ENCODE results near the gene TTC23L.

TTC23L gene
- 0 to 2.6 (median 0.24) reads per million in 9 experiments for total RNA-seq

DNA sequence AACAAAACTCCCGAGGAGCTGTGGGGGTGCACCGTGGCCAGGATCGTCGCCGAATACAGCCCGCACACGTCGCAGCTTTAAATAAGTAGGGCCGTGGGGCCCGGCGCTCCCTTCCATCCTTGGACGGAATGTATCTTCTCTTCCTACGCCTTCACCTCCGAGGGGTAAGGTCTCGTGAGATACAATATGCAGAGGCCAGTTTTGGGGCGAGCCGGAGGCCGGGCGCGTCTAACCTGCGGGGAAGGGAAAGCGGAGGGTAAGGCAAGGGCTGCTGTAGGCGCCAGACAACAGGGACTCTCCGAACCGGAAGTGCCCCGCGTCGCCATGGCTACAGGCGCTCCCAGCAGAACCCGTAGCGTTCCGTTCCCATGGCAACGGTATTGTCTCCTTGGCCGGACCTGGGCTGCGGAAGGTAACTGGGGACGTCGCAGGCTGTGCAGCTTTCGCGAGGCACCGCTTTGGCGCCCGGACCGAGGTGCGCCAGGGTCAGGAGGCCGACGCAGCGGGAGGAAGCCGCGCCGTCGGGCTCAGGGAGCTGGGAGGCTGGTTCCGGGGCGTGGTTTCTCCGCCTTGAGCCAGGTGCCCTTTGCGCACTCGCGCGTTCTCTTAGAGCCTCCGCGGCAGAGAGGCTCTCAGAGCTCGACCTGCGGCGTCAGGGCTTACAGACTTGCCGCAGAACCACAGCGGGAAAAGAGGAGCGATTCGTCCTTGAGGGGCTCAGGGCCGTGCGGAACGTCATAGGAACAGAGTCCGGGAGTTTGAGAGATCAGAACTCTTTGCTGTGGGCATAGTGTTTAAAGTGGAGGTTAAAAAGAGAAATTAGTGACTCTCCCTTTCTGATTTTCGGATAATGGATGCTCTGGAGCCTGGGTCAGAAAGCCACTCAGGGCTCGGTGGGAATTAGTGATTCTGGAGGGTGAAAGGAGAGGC is at the start of gene TTC23L:
Gene TTC23L, plus strand, starts transcription at position 380 of the 930 bp plus-strand sequence. CDS start 1,508 bp downstream, outside the sequence.
- peaks cover 15 to 25% of the 10 kb centered on the region in 2 donors for H3K27me3 Mint-ChIP-seq
- peaks cover 21% of the 10 kb centered on the region for H3K36me3 Mint-ChIP-seq (ENCODE audit: insufficient read depth)
- DNase-seq (peak; percentile 85 to 90 (median 88)), ATAC-seq (replicated peaks) (peak; percentile 91)
- no peaks in the 10 kb centered on the region for H3K9me3 Mint-ChIP-seq
- H3K27ac Mint-ChIP-seq = peak within 1 kb of the TSS; percentile 93 to 98
- H3K4me3 Mint-ChIP-seq = peak within 1 kb of the TSS; percentile 90
- peaks cover 9 to 10% of the 10 kb centered on the region in 2 donors for H3K4me1 Mint-ChIP-seq (ENCODE audit: low read depth in 2 of 2)

DNA sequence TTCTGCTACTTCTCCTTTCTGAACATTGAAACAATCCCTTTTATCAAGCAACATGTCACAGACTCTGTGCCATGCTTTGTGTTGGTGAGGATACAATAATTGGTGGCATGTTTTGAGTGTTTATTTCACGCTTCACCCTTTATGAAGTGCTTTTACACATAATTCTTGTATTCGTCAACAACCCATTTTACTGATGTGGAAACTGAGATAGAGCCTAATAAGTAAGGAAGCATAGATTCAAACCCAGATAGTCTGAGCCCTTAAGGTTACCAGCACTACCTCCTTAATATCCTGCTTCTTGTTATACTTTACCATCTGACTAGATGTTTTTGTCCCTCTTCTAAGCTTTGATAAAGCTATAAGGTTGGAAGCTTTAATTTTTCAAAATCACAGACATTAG is 49.3 kb upstream of the TTC23L start:
- Mint-ChIP-seq H3K9me3 (peaks cover 0 to 7% of the 10 kb centered on the region in 2 donors), H3K36me3 (ENCODE audit: insufficient read depth) (no peaks in the 10 kb centered on the region), H3K27me3 (peaks cover 19 to 27% of the 10 kb centered on the region in 2 donors), H3K27ac (no peak overlapping the region), H3K4me1 (ENCODE audit: low read depth in 2 of 2) (no peaks in the 10 kb centered on the region), H3K4me3 (no peak overlapping the region)
- ATAC-seq (replicated peaks) (no peak), DNase-seq (no peak)

DNA sequence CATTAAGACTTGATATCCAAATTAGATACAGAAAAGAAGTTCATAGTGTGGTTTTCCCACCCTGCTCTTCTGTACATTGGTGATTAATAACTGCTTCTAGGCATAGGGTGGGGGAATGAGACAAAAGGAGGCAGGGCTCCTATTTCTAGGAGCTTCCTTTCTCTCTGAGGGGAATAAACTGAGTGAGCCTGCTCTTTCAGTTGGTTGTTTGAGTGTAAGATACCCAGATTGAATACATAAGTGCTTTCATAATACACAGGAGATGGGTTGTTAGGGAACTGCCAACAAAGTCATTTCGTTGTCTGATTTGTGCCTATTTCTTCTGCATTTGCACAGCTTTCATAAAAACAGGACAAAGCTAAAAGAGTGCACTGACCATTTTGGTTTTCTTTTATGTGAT is 48.9 kb upstream of the TTC23L start:
- H3K27ac Mint-ChIP-seq = no peak overlapping the region
- no peak overlapping the region for H3K4me3 Mint-ChIP-seq
- H3K27me3 Mint-ChIP-seq = peaks cover 19 to 27% of the 10 kb centered on the region in 2 donors
- no peaks in the 10 kb centered on the region for H3K4me1 Mint-ChIP-seq (ENCODE audit: low read depth in 2 of 2)
- peaks cover 0 to 7% of the 10 kb centered on the region in 2 donors for H3K9me3 Mint-ChIP-seq
- ATAC-seq (replicated peaks) (no peak), DNase-seq (no peak)
- H3K36me3 Mint-ChIP-seq (ENCODE audit: insufficient read depth) = no peaks in the 10 kb centered on the region

GRCh38 chr5:34791761-34792244 is 47.2 kb upstream of the TTC23L start:
- Mint-ChIP-seq H3K27ac (no peak overlapping the region), H3K27me3 (peaks cover 16 to 19% of the 10 kb centered on the region in 2 donors), H3K36me3 (ENCODE audit: insufficient read depth) (peaks cover 2% of the 10 kb centered on the region), H3K4me3 (no peak overlapping the region), H3K9me3 (peaks cover 0 to 7% of the 10 kb centered on the region in 2 donors), H3K4me1 (ENCODE audit: low read depth in 2 of 2) (no peaks in the 10 kb centered on the region)
- ATAC-seq (replicated peaks) (no peak), DNase-seq (no peak)

DNA sequence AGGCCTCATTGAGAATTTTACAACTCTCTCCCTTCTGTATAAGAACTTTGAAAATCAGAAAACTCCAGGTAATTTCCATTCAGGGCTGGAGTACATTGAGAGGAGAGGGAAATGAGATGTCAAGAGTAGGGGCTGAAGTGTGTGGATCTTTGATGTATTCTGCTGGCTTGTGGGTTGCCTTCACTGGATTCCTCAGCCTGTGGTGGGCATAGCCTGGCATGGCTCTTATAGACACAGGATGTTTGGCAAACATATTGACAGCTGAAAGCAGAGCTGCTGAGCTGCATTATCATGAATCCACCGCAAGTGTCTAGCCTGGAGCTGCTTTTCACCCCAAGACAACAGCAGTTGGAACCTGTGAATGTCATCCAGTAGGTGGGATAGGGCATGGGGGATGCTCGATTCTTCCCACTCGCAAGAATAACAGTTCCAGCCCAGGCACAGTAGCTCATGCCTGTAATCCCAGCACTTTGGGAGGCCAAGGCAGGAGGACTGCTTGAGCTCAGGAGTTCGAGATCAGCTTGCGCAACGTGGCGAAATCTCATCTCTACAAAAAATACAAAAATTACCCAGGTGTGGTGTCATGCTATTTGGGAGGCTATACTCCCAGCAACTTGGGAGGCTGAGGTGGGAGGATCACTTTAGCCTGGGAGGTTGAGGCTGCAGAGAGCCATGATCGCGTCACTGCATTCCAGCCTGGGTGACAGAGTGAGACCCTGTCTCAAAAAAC is 36.0 kb upstream of the TTC23L start:
- Mint-ChIP-seq H3K27me3 (peaks cover 21 to 38% of the 10 kb centered on the region in 2 donors), H3K9me3 (no peaks in the 10 kb centered on the region), H3K27ac (no peak overlapping the region), H3K36me3 (ENCODE audit: insufficient read depth) (peaks cover 4% of the 10 kb centered on the region), H3K4me3 (no peak overlapping the region), H3K4me1 (ENCODE audit: low read depth in 2 of 2) (no peaks in the 10 kb centered on the region)
- ATAC-seq (replicated peaks) (no peak), DNase-seq (no peak)

- no peak overlapping the region for H3K27ac Mint-ChIP-seq
- no peak for ATAC-seq (replicated peaks)
- H3K27me3 Mint-ChIP-seq = peaks cover 21 to 38% of the 10 kb centered on the region in 2 donors
- DNase-seq = no peak
- H3K36me3 Mint-ChIP-seq (ENCODE audit: insufficient read depth) = peaks cover 4% of the 10 kb centered on the region
- no peak overlapping the region for H3K4me3 Mint-ChIP-seq
- no peaks in the 10 kb centered on the region for H3K9me3 Mint-ChIP-seq
- H3K4me1 Mint-ChIP-seq (ENCODE audit: low read depth in 2 of 2) = no peaks in the 10 kb centered on the region
These were observed 34.8 kb upstream of the TTC23L start for GRCh38 chr5:34803974-34804732.

GRCh38 chr5:34804913-34805312 is 34.1 kb upstream of the TTC23L start:
- H3K27ac Mint-ChIP-seq = no peak overlapping the region
- ATAC-seq (replicated peaks) (no peak), DNase-seq (no peak)
- no peaks in the 10 kb centered on the region for H3K9me3 Mint-ChIP-seq
- H3K27me3 Mint-ChIP-seq = peaks cover 21 to 38% of the 10 kb centered on the region in 2 donors
- H3K4me1 Mint-ChIP-seq (ENCODE audit: low read depth in 2 of 2) = no peaks in the 10 kb centered on the region
- H3K36me3 Mint-ChIP-seq (ENCODE audit: insufficient read depth) = peaks cover 4% of the 10 kb centered on the region
- H3K4me3 Mint-ChIP-seq = no peak overlapping the region

DNA sequence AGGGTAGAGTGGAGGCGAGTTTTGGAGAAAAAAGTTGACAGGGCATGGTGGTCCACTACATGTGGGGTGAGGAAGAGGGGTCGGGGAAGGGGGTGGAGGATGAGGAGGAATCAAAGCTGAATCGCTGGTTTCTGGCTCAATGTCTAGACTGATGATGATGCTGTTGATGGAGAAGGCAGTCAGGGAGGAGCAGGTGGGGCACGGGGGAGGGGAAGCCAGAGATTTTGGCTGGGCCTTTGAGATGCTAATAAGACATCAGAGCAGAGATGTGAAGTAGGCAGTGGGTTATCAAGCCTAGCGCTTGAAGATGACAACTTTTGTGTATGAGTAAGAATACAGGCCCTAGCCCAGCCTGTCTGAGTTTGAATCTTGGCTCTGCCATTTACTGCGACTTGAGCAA is 32.4 kb upstream of the TTC23L start:
- H3K4me3 Mint-ChIP-seq = no peak overlapping the region
- peaks cover 4% of the 10 kb centered on the region for H3K36me3 Mint-ChIP-seq (ENCODE audit: insufficient read depth)
- DNase-seq (no peak), ATAC-seq (replicated peaks) (no peak)
- no peaks in the 10 kb centered on the region for H3K9me3 Mint-ChIP-seq
- H3K27ac Mint-ChIP-seq = no peak overlapping the region
- H3K27me3 Mint-ChIP-seq = peaks cover 21 to 43% of the 10 kb centered on the region in 2 donors
- H3K4me1 Mint-ChIP-seq (ENCODE audit: low read depth in 2 of 2) = no peaks in the 10 kb centered on the region

GRCh38 chr5:34811706-34812105 is 27.3 kb upstream of the TTC23L start:
- Mint-ChIP-seq H3K36me3 (ENCODE audit: insufficient read depth) (no peaks in the 10 kb centered on the region), H3K4me3 (no peak overlapping the region), H3K9me3 (no peaks in the 10 kb centered on the region), H3K27me3 (peaks cover 1 to 10% of the 10 kb centered on the region in 2 donors), H3K27ac (no peak overlapping the region), H3K4me1 (ENCODE audit: low read depth in 2 of 2) (no peaks in the 10 kb centered on the region)
- DNase-seq (no peak), ATAC-seq (replicated peaks) (no peak)

GRCh38 chr5:34813509-34813908 is 25.5 kb upstream of the TTC23L start:
- no peaks in the 10 kb centered on the region for H3K36me3 Mint-ChIP-seq (ENCODE audit: insufficient read depth)
- H3K27ac Mint-ChIP-seq = no peak overlapping the region
- H3K27me3 Mint-ChIP-seq = peaks cover 0 to 4% of the 10 kb centered on the region in 2 donors
- no peak for DNase-seq
- H3K4me3 Mint-ChIP-seq = no peak overlapping the region
- ATAC-seq (replicated peaks) = no peak
- no peaks in the 10 kb centered on the region for H3K9me3 Mint-ChIP-seq
- H3K4me1 Mint-ChIP-seq (ENCODE audit: low read depth in 2 of 2) = no peaks in the 10 kb centered on the region

- Mint-ChIP-seq H3K9me3 (no peaks in the 10 kb centered on the region), H3K4me1 (ENCODE audit: low read depth in 2 of 2) (no peaks in the 10 kb centered on the region), H3K27me3 (peaks cover 0 to under 1% of the 10 kb centered on the region in 2 donors), H3K4me3 (no peak overlapping the region), H3K36me3 (ENCODE audit: insufficient read depth) (peaks cover 2% of the 10 kb centered on the region), H3K27ac (no peak overlapping the region)
- DNase-seq (no peak), ATAC-seq (replicated peaks) (no peak)
These were observed 21.2 kb upstream of the TTC23L start for GRCh38 chr5:34817558-34818351.

GRCh38 chr5:34818717-34819116 is 20.2 kb upstream of the TTC23L start:
- peaks cover 0 to 10% of the 10 kb centered on the region in 2 donors for H3K27me3 Mint-ChIP-seq
- DNase-seq (no peak), ATAC-seq (replicated peaks) (no peak)
- H3K4me1 Mint-ChIP-seq (ENCODE audit: low read depth in 2 of 2) = no peaks in the 10 kb centered on the region
- peaks cover 3% of the 10 kb centered on the region for H3K36me3 Mint-ChIP-seq (ENCODE audit: insufficient read depth)
- no peak overlapping the region for H3K4me3 Mint-ChIP-seq
- no peak overlapping the region for H3K27ac Mint-ChIP-seq
- H3K9me3 Mint-ChIP-seq = no peaks in the 10 kb centered on the region
